BLaER1 (cell line): ENCODE measurements around the gene TREM1.
"Not testable (repeated sequence)": the region's sequence is repeated elsewhere in the genome, so short reads cannot be mapped to it uniquely, and the experiment has no call there.

Experiments
- H3K27ac ChIP-seq: shearing (Covaris generic); formaldehyde crosslinking; 2 replicates; pipeline ENCODE4 v1.8.1; 2022
- H3K27me3 ChIP-seq: shearing (Covaris generic); formaldehyde crosslinking; 2 replicates; pipeline ENCODE4 v1.8.1; 2022
- H3K36me3 ChIP-seq: shearing (Covaris generic); formaldehyde crosslinking; 2 replicates; pipeline ENCODE4 v1.8.1; 2022
- H3K4me1 ChIP-seq: shearing (Covaris generic); formaldehyde crosslinking; 2 replicates; pipeline ENCODE4 v1.8.1; 2022
- H3K4me2 ChIP-seq: shearing (Covaris generic); formaldehyde crosslinking; 2 replicates; pipeline ENCODE4 v1.8.1; 2022
- H3K4me3 ChIP-seq: shearing (Covaris generic); formaldehyde crosslinking; 2 replicates; pipeline ENCODE4 v1.8.1; 2022
- H3K9ac ChIP-seq: shearing (Covaris generic); formaldehyde crosslinking; 2 replicates; pipeline ENCODE4 v1.8.1; 2022
- H3K9me3 ChIP-seq: shearing (Covaris generic); formaldehyde crosslinking; 2 replicates; pipeline ENCODE4 v1.8.1; 2022
- H4K20me1 ChIP-seq: shearing (Covaris generic); formaldehyde crosslinking; 2 replicates; pipeline ENCODE4 v1.8.1; 2022
- Cebpa-rat ChIP-seq: shearing (Covaris generic); IDR thresholded peaks from 2 replicates; pipeline ENCODE4 v1.8.1; 2022

The TREM1 gene

DNA sequence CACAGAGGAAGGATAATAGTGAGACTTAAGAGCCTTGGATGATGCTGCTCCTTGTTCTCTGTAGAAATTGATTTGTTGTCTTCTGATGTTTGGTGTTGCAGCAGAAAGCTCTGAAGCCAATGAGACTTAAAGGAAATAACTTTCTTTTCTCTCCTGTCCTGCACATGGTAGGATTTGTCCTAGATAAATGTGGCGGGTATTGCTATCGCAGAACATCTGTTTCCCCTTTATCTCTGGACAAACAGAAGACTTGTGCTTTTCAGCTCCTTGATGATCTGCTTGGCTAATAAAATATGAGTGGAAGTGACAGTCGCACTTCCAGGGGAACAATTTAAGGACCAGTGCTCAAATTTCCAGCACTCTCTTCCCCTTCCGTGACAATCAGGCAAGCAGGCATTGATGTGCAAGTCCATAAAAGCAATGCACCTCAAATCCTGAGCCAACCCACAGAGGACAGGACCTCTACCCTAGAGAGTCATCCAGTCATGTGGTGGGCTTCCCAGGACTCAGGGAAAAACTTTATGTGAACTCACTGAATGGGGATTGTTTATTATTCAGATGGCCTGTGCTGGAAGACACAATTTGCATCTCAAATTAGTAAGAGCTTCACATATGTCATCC lies 39.1 kb upstream of the TREM1 start:
- Histone ChIP-seq H3K9me3 (no peaks in the 10 kb centered on the region), H3K9ac (no peak overlapping the region), H3K27ac (no peak overlapping the region), H3K4me3 (no peak overlapping the region), H3K4me2 (no peak overlapping the region), H4K20me1 (no peaks in the 10 kb centered on the region), H3K4me1 (peaks cover 8% of the 10 kb centered on the region), H3K36me3 (no peaks in the 10 kb centered on the region), H3K27me3 (no peaks in the 10 kb centered on the region)
- TF ChIP-seq Cebpa-rat = no peak

DNA sequence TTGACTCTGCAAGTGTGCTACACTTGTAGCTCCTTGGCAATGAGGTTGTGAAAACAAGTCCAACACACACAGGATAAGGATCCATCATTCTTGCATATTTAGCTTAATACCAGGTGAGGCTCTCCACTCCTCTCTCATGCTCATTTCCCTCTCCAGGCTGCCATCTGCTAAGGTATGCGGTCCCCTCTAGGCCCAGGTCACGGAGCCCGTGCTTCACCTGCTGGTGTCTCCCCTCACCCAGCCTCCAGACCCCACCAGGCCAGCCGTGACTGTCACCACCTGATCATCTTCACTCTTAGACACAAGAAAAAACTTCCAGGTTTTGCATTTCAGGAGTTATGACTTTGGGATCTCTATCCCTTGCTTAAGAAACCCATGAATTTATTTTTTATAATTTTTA lies 34.7 kb upstream of the TREM1 start:
- no peak for TF ChIP-seq Cebpa-rat
- no peaks in the 10 kb centered on the region for H3K27me3 ChIP-seq
- H3K4me3 ChIP-seq = no peak overlapping the region
- H3K27ac ChIP-seq = no peak overlapping the region
- H4K20me1 ChIP-seq = no peaks in the 10 kb centered on the region
- H3K9ac ChIP-seq = no peak overlapping the region
- no peaks in the 10 kb centered on the region for H3K36me3 ChIP-seq
- peaks cover 18% of the 10 kb centered on the region for H3K4me1 ChIP-seq
- no peak overlapping the region for H3K4me2 ChIP-seq
- no peaks in the 10 kb centered on the region for H3K9me3 ChIP-seq

GRCh38 chr6:41318654-41319565 lies 32.4 kb upstream of the TREM1 start:
- Histone ChIP-seq H3K9me3 (no peaks in the 10 kb centered on the region), H3K4me2 (peak overlapping the region; percentile 72), H3K27me3 (no peaks in the 10 kb centered on the region), H3K27ac (no peak overlapping the region), H3K36me3 (no peaks in the 10 kb centered on the region), H3K9ac (no peak overlapping the region), H3K4me1 (peaks cover 18% of the 10 kb centered on the region), H4K20me1 (no peaks in the 10 kb centered on the region), H3K4me3 (no peak overlapping the region; the same call in 1 of the 2 replicates)
- TF ChIP-seq Cebpa-rat = no peak

GRCh38 chr6:41318261-41318653 lies 31.8 kb upstream of the TREM1 start:
- no peak for TF ChIP-seq Cebpa-rat
- H3K4me3 ChIP-seq = no peak overlapping the region
- no peaks in the 10 kb centered on the region for H3K36me3 ChIP-seq
- H3K27ac ChIP-seq = no peak overlapping the region
- no peaks in the 10 kb centered on the region for H3K27me3 ChIP-seq
- no peak overlapping the region for H3K9ac ChIP-seq
- H4K20me1 ChIP-seq = no peaks in the 10 kb centered on the region
- no peaks in the 10 kb centered on the region for H3K9me3 ChIP-seq
- peaks cover 18% of the 10 kb centered on the region for H3K4me1 ChIP-seq
- H3K4me2 ChIP-seq = peak overlapping the region; percentile 72

GRCh38 chr6:41315943-41316620 lies 29.6 kb upstream of the TREM1 start:
- Histone ChIP-seq H3K27ac (no peak overlapping the region), H3K4me3 (no peak overlapping the region), H4K20me1 (no peaks in the 10 kb centered on the region), H3K9ac (no peak overlapping the region), H3K4me2 (no peak overlapping the region), H3K9me3 (no peaks in the 10 kb centered on the region), H3K36me3 (no peaks in the 10 kb centered on the region), H3K4me1 (peaks cover 18% of the 10 kb centered on the region), H3K27me3 (no peaks in the 10 kb centered on the region)
- no peak for TF ChIP-seq Cebpa-rat

- Histone ChIP-seq H3K36me3 (no peaks in the 10 kb centered on the region), H3K9me3 (no peaks in the 10 kb centered on the region), H3K4me2 (no peak overlapping the region), H4K20me1 (no peaks in the 10 kb centered on the region), H3K4me3 (no peak overlapping the region), H3K27ac (no peak overlapping the region), H3K4me1 (peaks cover 18% of the 10 kb centered on the region), H3K27me3 (no peaks in the 10 kb centered on the region), H3K9ac (no peak overlapping the region)
- no peak for TF ChIP-seq Cebpa-rat
Measured at GRCh38 chr6:41315203-41315602, 28.7 kb upstream of the TREM1 start.

GRCh38 chr6:41306187-41306854 lies 19.8 kb upstream of the TREM1 start:
- Histone ChIP-seq H3K4me3 (no peak overlapping the region), H3K36me3 (no peaks in the 10 kb centered on the region), H3K27ac (no peak overlapping the region), H3K9ac (no peak overlapping the region), H3K4me2 (no peak overlapping the region), H3K9me3 (0 out of 2 replicates have a peak, but pooled peaks cover 5% of the 10 kb centered on the region), H4K20me1 (no peaks in the 10 kb centered on the region), H3K4me1 (no peaks in the 10 kb centered on the region), H3K27me3 (no peaks in the 10 kb centered on the region)
- no peak for TF ChIP-seq Cebpa-rat

- H4K20me1 ChIP-seq = no peaks in the 10 kb centered on the region
- no peak overlapping the region for H3K27ac ChIP-seq
- no peak for TF ChIP-seq Cebpa-rat
- no peak overlapping the region for H3K4me3 ChIP-seq
- H3K9ac ChIP-seq = no peak overlapping the region
- no peaks in the 10 kb centered on the region for H3K27me3 ChIP-seq
- H3K9me3 ChIP-seq = peaks cover 11% of the 10 kb centered on the region; the same call in 1 of the 2 replicates
- peaks cover 20% of the 10 kb centered on the region for H3K4me1 ChIP-seq
- no peaks in the 10 kb centered on the region for H3K36me3 ChIP-seq
- H3K4me2 ChIP-seq = no peak overlapping the region
Measured at GRCh38 chr6:41302638-41303037, 16.2 kb upstream of the TREM1 start.

DNA sequence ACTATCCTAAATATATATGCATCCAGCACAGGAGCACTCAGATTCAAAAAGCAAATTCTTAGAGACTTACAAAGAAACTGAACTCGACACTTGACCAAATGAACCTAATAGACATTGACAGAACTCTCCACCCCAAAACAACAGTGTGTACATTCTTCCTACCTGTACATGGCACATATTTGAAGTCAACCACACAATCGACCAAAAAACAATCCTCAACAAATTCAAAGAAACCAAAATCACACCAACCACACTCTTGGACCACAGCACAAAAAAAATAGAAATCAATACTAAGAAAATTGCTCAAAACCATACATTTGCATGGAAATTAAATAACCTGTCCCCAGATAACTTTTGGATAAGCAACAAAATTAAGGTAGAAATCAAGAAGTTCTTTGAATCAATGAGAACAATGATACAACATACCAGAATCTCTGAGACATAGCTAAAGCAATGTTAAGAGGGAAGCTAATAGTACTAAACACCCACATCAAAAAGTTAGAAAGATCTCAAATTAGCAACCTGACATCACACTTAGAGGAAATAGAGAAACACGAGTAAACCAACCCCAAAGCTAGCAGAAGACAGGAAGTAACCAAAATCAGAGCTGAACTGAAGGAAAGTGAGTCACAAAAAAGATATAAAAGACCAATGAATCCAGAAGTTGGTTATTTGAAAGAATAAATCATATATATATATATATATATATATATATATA lies 12.5 kb upstream of the TREM1 start:
- no peak overlapping the region for H3K27ac ChIP-seq
- no peak overlapping the region for H3K4me3 ChIP-seq
- H3K9me3 ChIP-seq = peaks cover 26% of the 10 kb centered on the region
- H3K36me3 ChIP-seq = no peaks in the 10 kb centered on the region
- H3K9ac ChIP-seq = no peak overlapping the region
- peak overlapping the region; percentile 55 for H3K4me2 ChIP-seq
- peaks cover 26% of the 10 kb centered on the region for H3K4me1 ChIP-seq
- H3K27me3 ChIP-seq = no peaks in the 10 kb centered on the region
- H4K20me1 ChIP-seq = no peaks in the 10 kb centered on the region
- no peak for TF ChIP-seq Cebpa-rat

DNA sequence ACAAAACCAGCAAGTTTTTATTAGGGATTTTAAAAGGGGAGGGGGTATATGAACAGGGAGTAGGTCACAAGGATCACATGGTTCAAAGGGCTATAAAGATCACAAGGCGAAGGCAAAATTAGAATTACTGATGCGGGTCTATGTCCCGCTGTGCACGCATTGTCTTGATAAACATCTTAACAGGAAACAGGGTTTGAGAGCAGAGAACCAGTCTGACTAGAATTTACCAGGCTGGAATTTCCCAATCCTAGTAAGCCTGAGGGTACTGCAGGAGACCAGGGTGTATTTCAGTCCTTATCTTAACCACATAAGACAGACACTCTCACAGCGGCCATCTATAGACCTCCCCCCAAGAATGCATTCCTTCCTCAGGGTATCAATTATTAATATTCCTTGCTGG lies 10.8 kb upstream of the TREM1 start:
- not testable (repeated sequence) for H3K36me3 ChIP-seq, H3K4me2 ChIP-seq, H3K4me3 ChIP-seq, H3K27me3 ChIP-seq, H3K9ac ChIP-seq, H3K27ac ChIP-seq, H4K20me1 ChIP-seq
- H3K4me1 ChIP-seq = peaks cover 27% of the 10 kb centered on the region
- H3K9me3 ChIP-seq = peaks cover 26% of the 10 kb centered on the region
